HepG2 (cell line): Measurements from ENCODE around the gene FOXS1. TPM values are rescaled to one million over a fixed set of nuclear protein-coding genes. Genes with fewer than 3 reads are reported as not detected.

Source experiments
- ATAC-seq: fragments of 200-7000 bp; cut with Tn5 transposase; 3 replicates; pipeline ENCODE4 v1.9.1; 2020; ENCODE audit warnings: mild to moderate bottlenecking, moderate library complexity
- BruUV-seq: library from RNA; stranded (reverse); fragments of 400-500 nt; replicated peaks from 2 replicates; lab custom pipeline; 2021; lab: Mats Ljungman, UMichigan
- CTCF ChIA-PET: fragments of 300-600 bp; formaldehyde crosslinking; extraction: SDS; loops from one replicate; lab custom pipeline; 2021; ENCODE audit warnings: low total read pairs, inconsistent platforms, low intra/inter-chr PET ratio; lab: Yijun Ruan, JAX
- POLR2A ChIA-PET: fragments of 350-600 bp; sonication (Branson Sonifier 250); formaldehyde crosslinking; loops from one replicate; lab custom pipeline; 2020; ENCODE audit warnings: antibody characterized with exemption, inconsistent platforms; lab: Yijun Ruan, JAX
- DNase-seq: peaks from one replicate; pipeline ENCODE4 v3.0.0-alpha.2; 2015; ENCODE audit warnings: low spot score
- FAIRE-seq: peaks from 3 replicates; lab custom pipeline; 2011; peaks lifted over from hg19 to GRCh38; lab: Jason Lieb, UNC
- H2AFZ ChIP-seq: one replicate; pipeline ENCODE4 v1.6.1; 2011; ENCODE audit warnings: low read length, inconsistent platforms
- H3K27ac ChIP-seq: fragments of 300-600 bp; 3 replicates; pipeline ENCODE4 v1.8.0; 2011; ENCODE audit warnings: mixed run types, mild to moderate bottlenecking, mixed read lengths, low read length, inconsistent platforms; ENCODE audit not compliant: insufficient read depth; ENCODE audit errors: extremely low read length
- H3K27me3 ChIP-seq, 2 experiments: fragments of 200-600 bp in 1 of 2; 2 replicates in 1 of 2; 3 replicates in 1 of 2; pipeline versions ENCODE4 v1.6.0 to v1.8.0; 2011; ENCODE audit warnings: low read length in 2 of 2, mild to moderate bottlenecking in 2 of 2, moderate library complexity in 2 of 2, inconsistent platforms in 1 of 2; ENCODE audit not compliant: insufficient read depth in 2 of 2, control insufficient read depth in 1 of 2
- H3K36me3 ChIP-seq, 2 experiments: fragments of 200-600 bp in 1 of 2; replicated peaks in 1 of 2; 2 replicates in 1 of 2; 3 replicates in 1 of 2; pipeline versions ENCODE4 v1.5.1 to v1.8.0; 2011; ENCODE audit warnings: low read length in 2 of 2, inconsistent platforms in 1 of 2; ENCODE audit not compliant: insufficient read depth in 2 of 2, control insufficient read depth in 1 of 2
- H3K4me1 ChIP-seq: 2 replicates; pipeline ENCODE4 v1.5.1; 2012; ENCODE audit warnings: low read length, inconsistent platforms; ENCODE audit not compliant: insufficient read depth
- H3K4me2 ChIP-seq: 2 replicates; pipeline ENCODE4 v1.6.0; 2011; ENCODE audit warnings: low read depth, low read length, inconsistent platforms
- H3K4me3 ChIP-seq, 3 experiments: fragments of 200-600 bp in 1 of 3; sonication (generic), shearing (Covaris generic) in 1 of 3; replicated peaks in 1 of 3; 2 replicates each; pipeline ENCODE4 v1.5.1; 2011 to 2016; ENCODE audit warnings: low read length in 3 of 3, inconsistent platforms in 2 of 3, low read depth in 2 of 3, mild to moderate bottlenecking in 2 of 3, control low read depth in 1 of 3, mixed read lengths in 1 of 3; ENCODE audit not compliant: insufficient read depth in 1 of 3
- H3K79me2 ChIP-seq: one replicate; pipeline ENCODE4 v1.6.1; 2011; ENCODE audit warnings: low read length, inconsistent platforms; ENCODE audit not compliant: insufficient read depth
- H3K9ac ChIP-seq: 2 replicates; pipeline ENCODE4 v1.6.0; 2011; ENCODE audit warnings: mild to moderate bottlenecking, low read depth, low read length, inconsistent platforms; ENCODE audit not compliant: insufficient read depth
- H3K9me3 ChIP-seq: 2 replicates; pipeline ENCODE4 v1.5.1; 2012; ENCODE audit warnings: mild to moderate bottlenecking, low read length
- H4K20me1 ChIP-seq: 2 replicates; pipeline ENCODE4 v1.6.0; 2011; ENCODE audit warnings: inconsistent platforms, mild to moderate bottlenecking, low read length, moderate library complexity; ENCODE audit not compliant: insufficient read depth
- FOSL2 ChIP-seq: sonication (generic); formaldehyde crosslinking; IDR thresholded peaks from 2 replicates; pipeline ENCODE4 v1.4.0; 2020; ENCODE audit warnings: missing genetic modification reagents
- FOXO1 ChIP-seq: sonication (generic); formaldehyde crosslinking; IDR thresholded peaks from 2 replicates; pipeline ENCODE4 v1.4.0; 2020; ENCODE audit warnings: missing genetic modification reagents
- STAG1 ChIP-seq: sonication (generic); formaldehyde crosslinking; IDR thresholded peaks from 2 replicates; pipeline ENCODE4 v1.4.0; 2020; ENCODE audit warnings: missing genetic modification reagents
- TRIM24 ChIP-seq: sonication (generic); formaldehyde crosslinking; IDR thresholded peaks from 2 replicates; pipeline ENCODE4 v1.8.0; 2022; ENCODE audit warnings: mild to moderate bottlenecking, missing genetic modification reagents
- ZBTB26 ChIP-seq: IDR thresholded peaks from 2 replicates; pipeline ENCODE4 v1.6.1; 2016; ENCODE audit warnings: missing compliant biosample characterization, missing genetic modification reagents, borderline replicate concordance
- ZNF263 ChIP-seq: sonication (generic); formaldehyde crosslinking; IDR thresholded peaks from 2 replicates; pipeline ENCODE4 v1.4.0; 2020; ENCODE audit warnings: missing genetic modification reagents
- ZNF567 ChIP-seq: sonication (generic); formaldehyde crosslinking; IDR thresholded peaks from 2 replicates; pipeline ENCODE4 v1.8.1; 2023; ENCODE audit warnings: mild to moderate bottlenecking, missing genetic modification reagents, borderline replicate concordance
- ZNF773 ChIP-seq: sonication (generic); formaldehyde crosslinking; IDR thresholded peaks from 2 replicates; pipeline ENCODE4 v1.4.0; 2020; ENCODE audit warnings: missing genetic modification reagents, borderline replicate concordance
- WGBS: methylation state at CpG from one replicate; pipeline ENCODE4 v1.1.6; 2017; ENCODE audit warnings: low lambda C conversion rate; 5-methylcytosine and 5-hydroxymethylcytosine counted together
- in situ Hi-C: cut with HindIII; loops from 2 replicates; pipeline ENCODE4 v1.10.0; 2017; ENCODE audit warnings: low pct_unique_long_range_greater_than_20kb; ENCODE audit not compliant: extremely low pct_ligation_motif_present
- intact Hi-C: fragments of 100-400 bp; cut with micrococcal nuclease; formaldehyde crosslinking; loops from one replicate; pipeline ENCODE4 v1.10.0; 2022; ENCODE audit not compliant: unreplicated experiment
- polyA plus RNA-seq, 8 experiments: library from polyadenylated mRNA; depleted of rRNA in 3 of 8; stranded (reverse) in 7 of 8; unstranded in 1 of 8; fragments of >200 nt; fragmentation: Illumina TruSeq in 4 of 8; extraction: Trizol in 4 of 8; gene quantifications; 2 replicates each; pipeline versions ENCODE4 v1.2.1 to v1.2.3, GENCODE V29; 2011 to 2016; ENCODE audit warnings: low read depth in 4 of 8, missing spikeins in 1 of 8, mixed read lengths in 1 of 8; ENCODE audit not compliant: insufficient read depth in 1 of 8
- total RNA-seq, 5 experiments: library from RNA; depleted of rRNA; stranded (reverse); fragments of >200 nt; fragmentation: Illumina TruSeq; extraction: Trizol; gene quantifications; 2 replicates each; pipeline ENCODE4 v1.2.3, GENCODE V29; 2016; ENCODE audit warnings: low read depth in 1 of 5
- TF ChIP-seq, protein P1 (sequence below): sonication (generic); formaldehyde crosslinking; IDR thresholded peaks from 2 replicates; pipeline ENCODE4 v1.8.0; 2022; ENCODE audit warnings: mild to moderate bottlenecking, missing genetic modification reagents, moderate library complexity
- TF ChIP-seq, protein P2 (sequence below): sonication (generic); formaldehyde crosslinking; IDR thresholded peaks from 2 replicates; pipeline ENCODE4 v1.5.1; 2020; ENCODE audit warnings: mild to moderate bottlenecking, missing genetic modification reagents, moderate library complexity

Gene FOXS1
- total and polyA plus RNA-seq, 2 of the 13 experiments (the other 11 are each of a cell fraction or from before 2014, with no cell fraction given) = not detected

DNA sequence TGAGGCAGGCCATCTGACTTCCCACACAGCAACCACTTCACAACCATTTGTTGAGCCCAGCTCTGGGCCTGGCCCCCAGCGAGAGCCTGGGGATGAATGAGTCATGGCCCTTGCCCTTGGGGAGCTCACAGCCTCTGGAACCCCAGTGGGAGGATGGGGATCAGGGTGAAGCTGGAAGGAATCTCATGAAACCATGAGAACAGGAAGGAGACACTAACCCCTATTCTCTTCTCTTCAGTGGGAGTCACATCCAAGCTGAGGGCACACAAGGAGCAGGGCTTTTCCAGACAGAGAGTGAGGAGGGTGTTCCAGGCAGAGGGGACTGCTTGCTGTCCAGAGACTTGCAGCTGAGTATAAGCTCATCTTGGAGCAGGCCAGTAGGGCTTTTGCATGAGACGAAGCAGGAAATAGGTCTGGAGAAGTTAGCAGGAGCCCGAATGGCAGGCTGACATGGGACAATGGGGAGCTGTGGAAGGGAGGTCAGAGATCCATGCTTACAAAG, 7.5 kb downstream of the FOXS1 start:
- CTCF ChIA-PET = no interaction called here
- Histone ChIP-seq H3K79me2 (no peaks in the 10 kb centered on the region), H3K27ac (no peak overlapping the region), H2AFZ (no peak overlapping the region), H3K9ac (no peak overlapping the region), H3K9me3 (no peaks in the 10 kb centered on the region), H3K4me3 (no peak overlapping the region), H3K4me2 (no peak overlapping the region), H4K20me1 (no peaks in the 10 kb centered on the region), H3K4me1 (peaks cover 39% of the 10 kb centered on the region), H3K27me3 (peaks cover 11 to 28% of the 10 kb centered on the region in 2 experiments; a peak in 4 of 5 replicates), H3K36me3 (no peaks in the 10 kb centered on the region)
- ATAC-seq (no peak), DNase-seq (no peak), FAIRE-seq (no peak)
- in situ Hi-C loops (no loop called here), intact Hi-C loops (no loop called here)
- no TSS peak for BruUV-seq
- WGBS = 24% methylated on average over 3 of the region's 3 CpGs
- POLR2A ChIA-PET = no interaction called here
- no peak for TF ChIP-seq ZBTB26 (CRISPR knock-in tag)
- TF ChIP-seq ZNF773 (CRISPR knock-in tag) = no peak
- 0 out of 2 replicates have a peak, but pooled peaks have one; percentile 16 for TF ChIP-seq FOSL2 (CRISPR knock-in tag)
- peak; percentile 50; the same call in 1 of the 2 replicates for TF ChIP-seq ZNF263 (CRISPR knock-in tag)
- TF ChIP-seq TRIM24 (CRISPR knock-in tag) = no peak

DNA sequence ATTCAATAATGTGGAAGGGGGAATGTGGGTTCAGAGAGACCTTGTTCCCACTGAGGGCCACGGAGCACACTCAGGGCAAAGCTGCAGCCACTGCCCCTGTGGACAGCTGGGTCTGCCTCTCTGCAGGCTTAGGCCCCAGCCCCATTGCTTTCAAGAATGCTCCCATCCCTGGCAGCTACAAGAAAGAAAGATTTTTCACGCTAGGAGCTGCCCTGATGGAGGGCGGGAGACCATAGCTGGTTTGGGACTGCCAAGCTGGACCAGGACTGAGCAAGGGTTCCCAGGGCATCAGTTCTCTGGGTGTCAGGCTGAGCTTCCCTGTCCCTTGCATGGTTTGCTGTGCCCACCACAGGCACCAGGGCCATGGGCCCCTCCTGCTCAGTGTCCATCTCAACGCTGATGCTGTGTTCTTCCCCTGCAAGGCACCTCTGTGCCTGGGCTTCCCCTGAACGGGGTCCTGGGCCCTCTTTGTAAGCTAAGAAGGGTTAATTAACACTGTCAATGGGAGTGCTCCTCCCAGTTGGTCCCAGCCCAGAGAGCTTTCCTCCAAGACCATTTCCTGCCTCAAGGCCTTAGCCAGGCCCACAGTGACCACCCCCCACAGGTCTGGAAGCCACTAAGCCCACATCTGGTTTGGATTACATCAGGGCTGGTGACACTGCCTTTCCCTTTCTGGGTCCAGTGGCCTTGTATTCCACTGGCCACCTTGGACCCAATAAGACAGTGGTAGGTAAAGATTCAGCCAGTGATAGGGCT, 8.4 kb downstream of the FOXS1 start:
- DNase-seq = no peak
- FAIRE-seq = no peak
- ChIA-PET POLR2A (interaction anchor here (1.1 kb wide), 1 partner anchor 10 kb away, joined by 4 read pairs; no protein-coding TSS in a partner anchor), CTCF (no interaction called here)
- Histone ChIP-seq H3K27ac (no peak overlapping the region), H3K79me2 (no peaks in the 10 kb centered on the region), H3K9me3 (no peaks in the 10 kb centered on the region), H3K4me2 (no peak overlapping the region), H3K4me3 (no peak overlapping the region), H2AFZ (no peak overlapping the region), H3K27me3 (peaks cover 11 to 19% of the 10 kb centered on the region in 2 experiments; a peak in 3 of 5 replicates), H3K4me1 (peaks cover 37% of the 10 kb centered on the region), H3K36me3 (no peaks in the 10 kb centered on the region), H4K20me1 (no peaks in the 10 kb centered on the region), H3K9ac (no peak overlapping the region)
- no TSS peak for BruUV-seq
- intact Hi-C loops = no loop called here
- no peak for ATAC-seq
- in situ Hi-C loops = no loop called here
- WGBS = 42% methylated on average over 5 of the region's 5 CpGs
- no peak for TF ChIP-seq STAG1 (CRISPR knock-in tag)
- no peak for TF ChIP-seq FOXO1
- TF ChIP-seq, protein P1, sequence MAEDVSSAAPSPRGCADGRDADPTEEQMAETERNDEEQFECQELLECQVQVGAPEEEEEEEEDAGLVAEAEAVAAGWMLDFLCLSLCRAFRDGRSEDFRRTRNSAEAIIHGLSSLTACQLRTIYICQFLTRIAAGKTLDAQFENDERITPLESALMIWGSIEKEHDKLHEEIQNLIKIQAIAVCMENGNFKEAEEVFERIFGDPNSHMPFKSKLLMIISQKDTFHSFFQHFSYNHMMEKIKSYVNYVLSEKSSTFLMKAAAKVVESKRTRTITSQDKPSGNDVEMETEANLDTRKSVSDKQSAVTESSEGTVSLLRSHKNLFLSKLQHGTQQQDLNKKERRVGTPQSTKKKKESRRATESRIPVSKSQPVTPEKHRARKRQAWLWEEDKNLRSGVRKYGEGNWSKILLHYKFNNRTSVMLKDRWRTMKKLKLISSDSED (CRISPR knock-in tag) = 0 out of 2 replicates have a peak, but pooled peaks have one; percentile 29
- TF ChIP-seq, protein P2, sequence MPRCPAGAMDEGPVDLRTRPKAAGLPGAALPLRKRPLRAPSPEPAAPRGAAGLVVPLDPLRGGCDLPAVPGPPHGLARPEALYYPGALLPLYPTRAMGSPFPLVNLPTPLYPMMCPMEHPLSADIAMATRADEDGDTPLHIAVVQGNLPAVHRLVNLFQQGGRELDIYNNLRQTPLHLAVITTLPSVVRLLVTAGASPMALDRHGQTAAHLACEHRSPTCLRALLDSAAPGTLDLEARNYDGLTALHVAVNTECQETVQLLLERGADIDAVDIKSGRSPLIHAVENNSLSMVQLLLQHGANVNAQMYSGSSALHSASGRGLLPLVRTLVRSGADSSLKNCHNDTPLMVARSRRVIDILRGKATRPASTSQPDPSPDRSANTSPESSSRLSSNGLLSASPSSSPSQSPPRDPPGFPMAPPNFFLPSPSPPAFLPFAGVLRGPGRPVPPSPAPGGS (CRISPR knock-in tag) = 0 out of 2 replicates have a peak, but pooled peaks have one; percentile 0
- no peak for TF ChIP-seq ZNF567 (CRISPR knock-in tag)
